ENCODE results near the gene PPFIBP1.

GRCh38 chr12:27560126-27560525 lies 36.1 kb downstream of the PPFIBP1 start:
- TF ChIP-seq JUND (IDR thresholded peaks at IDR 0.05; ENCODE audit: low read length) (no peak), CTCF (IDR thresholded peaks at IDR 0.05; ENCODE audit: control extremely low read depth in 1 of 3, insufficient read depth in 1 of 3, low read depth in 1 of 3, low read length in 3 of 3) (no peak), SP1 (IDR thresholded peaks at IDR 0.05; ENCODE audit: low read depth, low read length) (no peak), SRF (IDR thresholded peaks at IDR 0.05; ENCODE audit: low read depth, low read length) (no peak), TAF1 (IDR thresholded peaks at IDR 0.05; ENCODE audit: low read depth, low read length) (no peak), EP300 (IDR thresholded peaks at IDR 0.05; ENCODE audit: borderline replicate concordance in 1 of 2, low read depth in 2 of 2, low read length in 2 of 2) (no peak), TCF12 (IDR thresholded peaks at IDR 0.05; ENCODE audit: low read depth, low read length) (no peak), RAD21 (IDR thresholded peaks at IDR 0.05 in 1 of 2, conservative IDR thresholded peaks at IDR 0.05 in 1 of 2; ENCODE audit: low read depth in 2 of 2, low read length in 2 of 2) (no peak), KDM5A (IDR thresholded peaks at IDR 0.05; ENCODE audit: low read length) (no peak), SIN3A (conservative IDR thresholded peaks at IDR 0.05 in 1 of 2, IDR thresholded peaks at IDR 0.05 in 1 of 2; ENCODE audit: low read depth in 1 of 2, low read length in 2 of 2) (no peak), HDAC6 (IDR thresholded peaks at IDR 0.05; ENCODE audit: low read depth, low read length) (no peak), POLR2AphosphoS5 (IDR thresholded peaks at IDR 0.05; ENCODE audit: low read depth, low read length) (no peak), USF2 (IDR thresholded peaks at IDR 0.05; ENCODE audit: low read length) (no peak)

All from H1 (cell line).